Colonic mucosa (tissue), 4 donors: ENCODE data around the gene ST3GAL3. TPM values are rescaled to one million over a fixed set of nuclear protein-coding genes. Genes with fewer than 3 reads are reported as not detected.

Experiments used
- DNase-seq: peaks from one replicate; pipeline ENCODE4 v3.0.0-alpha.2; 2020
- H3K27ac ChIP-seq: fragments of 200-600 bp; one replicate; pipeline ENCODE4 v1.8.0; 2021
- H3K27me3 ChIP-seq: fragments of 200-600 bp; one replicate; pipeline ENCODE4 v1.8.0; 2021
- H3K36me3 ChIP-seq: fragments of 200-600 bp; one replicate; pipeline ENCODE4 v1.8.0; 2021
- H3K4me1 ChIP-seq: fragments of 200-600 bp; one replicate; pipeline ENCODE4 v1.8.0; 2021; ENCODE audit warnings: mild to moderate bottlenecking
- H3K4me3 ChIP-seq: fragments of 200-600 bp; one replicate; pipeline ENCODE4 v1.8.0; 2021
- H3K9ac ChIP-seq, 2 donors: one replicate each; pipeline ENCODE4 v1.7.0; 2013; ENCODE audit warnings: control low read depth in 2 of 2, low read depth in 2 of 2, low read length in 2 of 2
- H3K9me3 ChIP-seq: fragments of 200-600 bp; one replicate; pipeline ENCODE4 v1.8.0; 2021
- intact Hi-C: fragments of 100-400 bp; cut with DNase I; formaldehyde crosslinking; loops from one replicate; pipeline ENCODE4 v1.14.1; 2022
- total RNA-seq, 2 donors: library from RNA; stranded (reverse); fragmentation: NEBNext Ultra II Directional in 1 of 2; extraction: Animal tissue kit (Norgen Biotek cat#: 25700) in 1 of 2; gene quantifications; one replicate each; pipeline ENCODE4 v1.2.1, GENCODE V29; 2021
- TF ChIP-seq, protein P1 (sequence below): fragments of 200-600 bp; IDR thresholded peaks from one replicate; pipeline ENCODE4 v1.8.0; 2022; ENCODE audit warnings: antibody characterized with exemption, mild to moderate bottlenecking
- donor health status: healthy.
- donor health status: DM: no; HTN: no; CAD: no.
- donor health status: DM: no; HTN: no; CAD: no.

ST3GAL3 gene
- total RNA-seq, 2 donors from 2014 or later = 5.1 to 6.0 TPM

DNA sequence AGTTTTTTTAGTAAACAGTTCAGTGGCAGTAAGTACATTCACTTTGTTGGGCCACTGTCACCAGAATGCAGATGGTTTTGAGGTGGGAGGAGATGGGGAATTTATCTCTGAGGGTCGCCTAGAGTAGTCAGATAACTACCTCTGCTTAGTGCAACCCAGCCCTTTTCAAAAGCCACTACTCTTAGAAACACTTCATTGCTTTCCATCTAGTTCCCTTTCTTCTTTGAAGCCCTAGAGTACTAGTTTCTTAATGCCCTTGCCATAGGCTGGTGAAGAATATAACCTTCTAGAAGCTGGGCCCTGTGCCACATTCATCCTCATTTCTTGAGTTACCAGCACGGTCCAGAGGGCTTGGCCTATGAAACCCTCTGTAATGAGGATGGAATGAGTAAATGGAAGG lies 28.4 kb upstream of the ST3GAL3 start:
- Histone ChIP-seq H3K27ac (no peak overlapping the region), H3K27me3 (no peaks in the 10 kb centered on the region), H3K9ac (no peak overlapping the region), H3K36me3 (peaks cover 13% of the 10 kb centered on the region), H3K4me1 (no peaks in the 10 kb centered on the region), H3K4me3 (no peak overlapping the region), H3K9me3 (no peaks in the 10 kb centered on the region)
- no peak for DNase-seq
- intact Hi-C loops = no loop called here
- TF ChIP-seq, protein P1, sequence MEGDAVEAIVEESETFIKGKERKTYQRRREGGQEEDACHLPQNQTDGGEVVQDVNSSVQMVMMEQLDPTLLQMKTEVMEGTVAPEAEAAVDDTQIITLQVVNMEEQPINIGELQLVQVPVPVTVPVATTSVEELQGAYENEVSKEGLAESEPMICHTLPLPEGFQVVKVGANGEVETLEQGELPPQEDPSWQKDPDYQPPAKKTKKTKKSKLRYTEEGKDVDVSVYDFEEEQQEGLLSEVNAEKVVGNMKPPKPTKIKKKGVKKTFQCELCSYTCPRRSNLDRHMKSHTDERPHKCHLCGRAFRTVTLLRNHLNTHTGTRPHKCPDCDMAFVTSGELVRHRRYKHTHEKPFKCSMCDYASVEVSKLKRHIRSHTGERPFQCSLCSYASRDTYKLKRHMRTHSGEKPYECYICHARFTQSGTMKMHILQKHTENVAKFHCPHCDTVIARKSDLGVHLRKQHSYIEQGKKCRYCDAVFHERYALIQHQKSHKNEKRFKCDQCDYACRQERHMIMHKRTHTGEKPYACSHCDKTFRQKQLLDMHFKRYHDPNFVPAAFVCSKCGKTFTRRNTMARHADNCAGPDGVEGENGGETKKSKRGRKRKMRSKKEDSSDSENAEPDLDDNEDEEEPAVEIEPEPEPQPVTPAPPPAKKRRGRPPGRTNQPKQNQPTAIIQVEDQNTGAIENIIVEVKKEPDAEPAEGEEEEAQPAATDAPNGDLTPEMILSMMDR = no peak

DNA sequence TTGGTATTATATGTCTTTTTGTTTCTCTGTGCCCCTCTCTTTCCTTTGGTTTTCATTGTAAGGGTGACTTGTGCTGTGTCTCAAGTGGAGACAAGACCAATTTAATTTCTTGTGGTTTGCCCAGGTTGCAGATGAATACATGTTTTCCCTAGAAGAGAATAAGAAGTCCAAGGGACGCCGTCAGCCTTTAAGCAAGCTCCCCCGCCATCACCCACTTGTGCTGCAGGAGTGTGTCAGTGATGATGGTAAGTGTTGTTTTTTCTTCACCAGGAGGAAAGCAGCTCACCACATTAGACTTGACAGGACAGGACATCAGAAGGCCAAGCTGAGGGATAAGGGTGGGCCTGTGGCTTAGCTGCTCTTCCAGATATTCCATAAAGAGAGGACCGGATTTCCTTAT lies 23.8 kb upstream of the ST3GAL3 start:
- Histone ChIP-seq H3K4me1 (no peaks in the 10 kb centered on the region), H3K27ac (no peak overlapping the region), H3K27me3 (no peaks in the 10 kb centered on the region), H3K4me3 (no peak overlapping the region), H3K9ac (no peak overlapping the region), H3K9me3 (no peaks in the 10 kb centered on the region), H3K36me3 (peaks cover 10% of the 10 kb centered on the region)
- intact Hi-C loops = no loop called here
- TF ChIP-seq, protein P1 = no peak
- no peak for DNase-seq

DNA sequence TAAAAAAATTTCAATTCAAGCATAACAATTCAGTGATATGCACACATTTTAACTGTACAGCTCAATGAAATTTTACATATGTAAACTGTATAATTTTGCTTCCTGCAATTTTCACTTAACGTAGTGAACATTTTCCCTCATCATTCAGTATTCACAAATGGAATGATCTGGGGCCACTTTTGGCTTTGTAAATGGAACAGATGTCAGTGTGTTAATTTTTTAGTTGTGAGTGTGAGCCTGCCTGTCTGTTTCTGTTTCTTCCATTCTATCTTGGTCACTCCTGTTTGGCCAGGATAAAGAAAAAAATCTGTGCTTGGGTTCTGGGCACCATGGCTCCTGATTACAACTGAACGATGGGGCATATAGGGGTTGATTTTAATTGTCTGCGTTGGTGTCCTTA lies 20.5 kb upstream of the ST3GAL3 start:
- Histone ChIP-seq H3K4me1 (no peaks in the 10 kb centered on the region), H3K27ac (peak overlapping the region; percentile 0), H3K9ac (no peak overlapping the region), H3K36me3 (peaks cover 37% of the 10 kb centered on the region), H3K9me3 (no peaks in the 10 kb centered on the region), H3K27me3 (no peaks in the 10 kb centered on the region), H3K4me3 (no peak overlapping the region)
- TF ChIP-seq, protein P1 = no peak
- no peak for DNase-seq
- intact Hi-C loops = no loop called here

DNA sequence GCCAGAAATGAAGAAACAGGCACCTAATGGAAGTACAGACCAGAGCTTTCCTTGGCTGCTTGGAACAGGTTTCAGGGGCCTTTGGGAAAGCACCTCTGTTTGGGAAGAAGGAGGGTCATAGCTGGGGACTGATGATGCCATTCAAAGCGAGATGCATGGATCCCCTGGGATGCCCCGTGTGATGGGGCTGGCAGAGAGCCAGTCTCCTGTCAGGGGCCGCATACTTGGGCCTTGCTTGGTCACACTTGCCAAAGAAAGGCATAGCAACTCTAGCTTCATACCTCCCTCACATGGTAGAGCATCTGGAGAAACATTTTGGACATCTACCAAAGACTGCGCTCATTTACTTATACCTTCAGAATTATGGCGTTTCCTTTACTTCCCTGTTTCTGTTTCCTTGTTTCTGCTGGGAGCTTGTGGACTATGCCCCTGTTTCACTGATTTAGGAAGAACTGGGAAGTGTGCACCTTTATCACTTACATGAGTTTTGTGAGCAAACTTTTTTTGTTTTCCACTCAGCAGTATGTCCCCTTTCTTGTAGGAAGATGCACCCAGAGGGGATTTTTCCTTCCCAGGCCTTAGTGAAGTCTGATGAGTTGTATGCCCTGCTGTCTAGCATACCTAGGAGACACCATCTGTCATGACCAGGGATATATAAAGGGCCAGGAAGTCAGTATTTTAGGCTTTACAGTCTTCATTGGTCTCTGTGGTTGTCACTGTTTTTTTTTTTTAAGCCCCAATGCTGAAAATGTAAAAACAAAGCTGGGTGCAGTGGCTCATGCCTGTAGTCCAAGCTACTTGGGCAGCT lies 19.8 kb upstream of the ST3GAL3 start:
- H3K27ac ChIP-seq = peak overlapping the region; percentile 0
- no peaks in the 10 kb centered on the region for H3K27me3 ChIP-seq
- H3K4me1 ChIP-seq = no peaks in the 10 kb centered on the region
- no peak overlapping the region for H3K9ac ChIP-seq
- H3K36me3 ChIP-seq = peaks cover 35% of the 10 kb centered on the region
- TF ChIP-seq, protein P1 = no peak
- no peaks in the 10 kb centered on the region for H3K9me3 ChIP-seq
- peak; percentile 27 for DNase-seq
- H3K4me3 ChIP-seq = no peak overlapping the region
- intact Hi-C loops = no loop called here

DNA sequence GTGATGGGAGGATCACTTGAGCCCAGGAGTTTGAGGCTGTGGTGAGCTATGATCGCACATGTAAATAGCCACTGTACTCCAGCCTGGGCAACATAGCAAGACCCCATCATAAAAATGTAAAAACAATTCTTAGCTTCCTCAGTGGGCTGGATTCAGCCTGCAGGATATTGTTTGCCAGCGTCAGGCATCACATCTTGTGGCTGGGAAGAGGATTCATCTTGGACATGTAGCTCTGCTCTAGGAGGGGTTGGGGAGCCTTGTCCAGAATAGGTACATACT lies 19.3 kb upstream of the ST3GAL3 start:
- peaks cover 40% of the 10 kb centered on the region for H3K36me3 ChIP-seq
- no peak overlapping the region for H3K9ac ChIP-seq
- H3K27me3 ChIP-seq = no peaks in the 10 kb centered on the region
- TF ChIP-seq, protein P1 = no peak
- intact Hi-C loops = no loop called here
- H3K27ac ChIP-seq = no peak overlapping the region
- no peak for DNase-seq
- H3K9me3 ChIP-seq = no peaks in the 10 kb centered on the region
- no peaks in the 10 kb centered on the region for H3K4me1 ChIP-seq
- H3K4me3 ChIP-seq = no peak overlapping the region
